B cell (primary cell): ENCODE measurements around the gene LYRM7. TPM values are rescaled to one million over a fixed set of nuclear protein-coding genes. Genes with fewer than 3 reads are reported as not detected.

Source experiments
- ATAC-seq: fragments of 200-7000 bp; cut with Tn5 transposase; one replicate; pipeline ENCODE4 v1.10.0; 2021; ENCODE audit warnings: low read depth, mild to moderate bottlenecking, moderate number of reproducible peaks, moderate library complexity
- CTCF ChIA-PET: fragments of 350-600 bp; sonication (Branson Sonifier 250); formaldehyde crosslinking; loops from one replicate; lab custom pipeline; 2021; ENCODE audit warnings: antibody characterized with exemption, inconsistent platforms; lab: Charles Lee
- POLR2A ChIA-PET: fragments of 350-600 bp; sonication (Branson Sonifier 250); formaldehyde crosslinking; loops from one replicate; lab custom pipeline; 2021; ENCODE audit warnings: antibody characterized with exemption; lab: Charles Lee
- DNase-seq: peaks from one replicate; pipeline ENCODE4 v3.0.0; 2013
- H2AFZ ChIP-seq: 2 replicates; pipeline ENCODE4 v1.6.1; 2012; ENCODE audit warnings: mild to moderate bottlenecking, low read depth, low read length; ENCODE audit not compliant: insufficient read depth, poor library complexity, severe bottlenecking
- H3K27ac ChIP-seq, 2 donors: 1 replicate in 1 of 2; 2 replicates in 1 of 2; pipeline ENCODE4 v1.5.1; 2012 to 2013; ENCODE audit warnings: low read length in 2 of 2, mild to moderate bottlenecking in 2 of 2, moderate library complexity in 1 of 2
- H3K27me3 ChIP-seq, 4 experiments: fragments of 200-600 bp in 1 of 4; sonication (generic) in 1 of 4; replicated peaks in 1 of 4; 1 replicate in 2 of 4; 2 replicates in 2 of 4; pipeline versions ENCODE4 v1.6.1 to v1.7.0; 2013 to 2016; ENCODE audit warnings: low read length in 3 of 4, mild to moderate bottlenecking in 2 of 4, mixed read lengths in 1 of 4, moderate library complexity in 1 of 4; ENCODE audit not compliant: insufficient read depth in 4 of 4, control insufficient read depth in 3 of 4; ENCODE audit errors: control extremely low read depth in 1 of 4
- H3K36me3 ChIP-seq, 2 experiments: replicated peaks in 1 of 2; 1 replicate in 1 of 2; 2 replicates in 1 of 2; pipeline versions ENCODE4 v1.6.1 to v1.7.1; 2013; ENCODE audit warnings: low read length in 1 of 2; ENCODE audit not compliant: insufficient read depth in 2 of 2, control insufficient read depth in 1 of 2; ENCODE audit errors: control extremely low read depth in 1 of 2, extremely low read depth in 1 of 2
- H3K4me1 ChIP-seq, 2 donors: fragments of 200-600 bp in 1 of 2; sonication (generic) in 1 of 2; 1 replicate in 1 of 2; 2 replicates in 1 of 2; pipeline versions ENCODE4 v1.5.1 to v1.6.1; 2013 to 2017; ENCODE audit warnings: low read length in 2 of 2; ENCODE audit not compliant: control insufficient read depth in 2 of 2, insufficient read depth in 2 of 2
- H3K4me2 ChIP-seq: replicated peaks from 2 replicates; pipeline ENCODE3; 2012; ENCODE audit warnings: mild to moderate bottlenecking, low read depth, low read length; ENCODE audit not compliant: poor library complexity, severe bottlenecking
- H3K4me3 ChIP-seq, 5 experiments: fragments of 200-600 bp in 1 of 5; sonication (generic) in 1 of 5; 1 replicate in 3 of 5; 2 replicates in 2 of 5; pipeline versions ENCODE4 v1.5.1 to v1.7.0; 2011 to 2016; ENCODE audit warnings: low read length in 4 of 5, mild to moderate bottlenecking in 4 of 5, low read depth in 2 of 5, control low read depth in 1 of 5, moderate library complexity in 1 of 5; ENCODE audit not compliant: insufficient read depth in 1 of 5; ENCODE audit errors: control extremely low read depth in 1 of 5, extremely low read depth in 1 of 5
- H3K79me2 ChIP-seq: fragments of 200-600 bp; sonication (generic); one replicate; pipeline ENCODE4 v1.6.0; 2016; ENCODE audit warnings: low read length; ENCODE audit not compliant: control insufficient read depth, insufficient read depth
- H3K9ac ChIP-seq: fragments of 200-600 bp; sonication (generic); 2 replicates; pipeline ENCODE4 v1.6.1; 2017; ENCODE audit warnings: mild to moderate bottlenecking, low read length, moderate library complexity
- H3K9me3 ChIP-seq, 3 donors: one replicate each; pipeline versions ENCODE4 v1.6.1 to v1.7.1; 2013; ENCODE audit warnings: low read length in 2 of 3; ENCODE audit not compliant: control insufficient read depth in 2 of 3, insufficient read depth in 1 of 3; ENCODE audit errors: control extremely low read depth in 1 of 3
- H4K20me1 ChIP-seq: 2 replicates; pipeline ENCODE4 v1.6.0; 2012; ENCODE audit warnings: mild to moderate bottlenecking, low read length; ENCODE audit not compliant: insufficient read depth, control insufficient read depth, poor library complexity, severe bottlenecking
- H3K27ac Mint-ChIP-seq: one replicate; pipeline ENCODE4 v1.8.0; 2021; ENCODE audit warnings: mixed read lengths
- H3K27me3 Mint-ChIP-seq: one replicate; pipeline ENCODE4 v1.8.0; 2021; ENCODE audit warnings: mixed read lengths
- H3K4me1 Mint-ChIP-seq: one replicate; pipeline ENCODE4 v1.8.0; 2021; ENCODE audit warnings: mixed read lengths
- H3K4me3 Mint-ChIP-seq: one replicate; pipeline ENCODE4 v1.8.0; 2021; ENCODE audit warnings: mixed read lengths
- H3K9me3 Mint-ChIP-seq: one replicate; pipeline ENCODE4 v1.8.0; 2022; ENCODE audit warnings: mixed read lengths; ENCODE audit not compliant: insufficient read depth
- EZH2 ChIP-seq: IDR thresholded peaks from 2 replicates; pipeline ENCODE4 v1.6.1; 2012; ENCODE audit warnings: borderline replicate concordance, low read depth, mild to moderate bottlenecking, moderate library complexity, low read length; ENCODE audit not compliant: insufficient read depth, poor library complexity, severe bottlenecking
- WGBS: methylation state at CpG from one replicate; pipeline ENCODE4 v1.1.5; 2013; ENCODE audit warnings: missing lambda C conversion rate; ENCODE audit not compliant: insufficient coverage; 5-methylcytosine and 5-hydroxymethylcytosine counted together
- intact Hi-C: fragments of 100-400 bp; cut with micrococcal nuclease; formaldehyde crosslinking; loops from one replicate; pipeline ENCODE4 v1.10.0; 2022
- polyA plus RNA-seq: library from polyadenylated mRNA; depleted of rRNA; stranded (reverse); fragments of >200 nt; gene quantifications from 2 replicates; pipeline ENCODE4 v1.2.3, GENCODE V29; 2012
- total RNA-seq, 2 donors: library from RNA; stranded (reverse); fragments of 120-200 nt in 1 of 2; gene quantifications; 1 replicate in 1 of 2; 2 replicates in 1 of 2; pipeline versions ENCODE4 v1.2.3 to v1.2.4, GENCODE V29; 2013 to 2022
- TF ChIP-seq, protein P1 (sequence below): fragments of 200-600 bp; IDR thresholded peaks from one replicate; pipeline ENCODE4 v1.8.0; 2022; ENCODE audit warnings: antibody characterized with exemption, mild to moderate bottlenecking

The LYRM7 gene
- total and polyA plus RNA-seq, 2 donors (not counting 1 experiment from before 2014, with no cell fraction given) = 2.7 to 12.3 TPM

GRCh38 chr5:131228646-131229045 is 57.9 kb downstream of the LYRM7 start:
- H3K4me3 Mint-ChIP-seq = no peak overlapping the region
- no peak overlapping the region for H3K27ac Mint-ChIP-seq

DNA sequence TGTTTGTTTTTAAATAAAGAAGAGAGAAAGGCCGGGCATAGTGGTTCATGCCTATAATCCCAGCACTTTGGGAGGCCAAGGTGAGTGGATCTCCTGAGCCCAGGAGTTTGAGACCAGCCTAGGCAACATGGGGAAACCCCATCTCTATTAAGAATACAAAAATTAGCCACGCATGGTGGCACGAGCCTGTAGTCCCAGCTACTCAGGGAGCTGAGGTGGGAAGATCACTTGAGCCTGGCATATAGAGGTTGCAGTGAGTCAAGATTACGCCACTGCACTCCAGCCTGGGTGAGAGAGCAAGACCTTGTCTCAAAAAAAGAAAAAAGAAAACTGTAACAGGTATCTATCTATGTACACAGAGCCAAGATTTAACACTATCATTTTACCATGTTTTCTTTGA is 58.9 kb downstream of the LYRM7 start:
- no peaks in the 10 kb centered on the region for H3K27me3 Mint-ChIP-seq
- WGBS = no CpG with 5 or more reads among the region's 4 CpGs
- TF ChIP-seq, protein P1, sequence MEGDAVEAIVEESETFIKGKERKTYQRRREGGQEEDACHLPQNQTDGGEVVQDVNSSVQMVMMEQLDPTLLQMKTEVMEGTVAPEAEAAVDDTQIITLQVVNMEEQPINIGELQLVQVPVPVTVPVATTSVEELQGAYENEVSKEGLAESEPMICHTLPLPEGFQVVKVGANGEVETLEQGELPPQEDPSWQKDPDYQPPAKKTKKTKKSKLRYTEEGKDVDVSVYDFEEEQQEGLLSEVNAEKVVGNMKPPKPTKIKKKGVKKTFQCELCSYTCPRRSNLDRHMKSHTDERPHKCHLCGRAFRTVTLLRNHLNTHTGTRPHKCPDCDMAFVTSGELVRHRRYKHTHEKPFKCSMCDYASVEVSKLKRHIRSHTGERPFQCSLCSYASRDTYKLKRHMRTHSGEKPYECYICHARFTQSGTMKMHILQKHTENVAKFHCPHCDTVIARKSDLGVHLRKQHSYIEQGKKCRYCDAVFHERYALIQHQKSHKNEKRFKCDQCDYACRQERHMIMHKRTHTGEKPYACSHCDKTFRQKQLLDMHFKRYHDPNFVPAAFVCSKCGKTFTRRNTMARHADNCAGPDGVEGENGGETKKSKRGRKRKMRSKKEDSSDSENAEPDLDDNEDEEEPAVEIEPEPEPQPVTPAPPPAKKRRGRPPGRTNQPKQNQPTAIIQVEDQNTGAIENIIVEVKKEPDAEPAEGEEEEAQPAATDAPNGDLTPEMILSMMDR = no peak
- TF ChIP-seq EZH2 = no peak
- Histone ChIP-seq H3K4me2 (no peak overlapping the region), H3K4me1 (peaks cover 27 to 34% of the 10 kb centered on the region in 2 donors), H3K4me3 (no peak overlapping the region), H4K20me1 (peaks cover 15% of the 10 kb centered on the region), H3K27me3 (no peaks in the 10 kb centered on the region), H3K36me3 (peaks cover 0 to 19% of the 10 kb centered on the region in 2 experiments), H3K9me3 (no peaks in the 10 kb centered on the region), H3K79me2 (peaks cover 83% of the 10 kb centered on the region), H3K9ac (no peak overlapping the region), H2AFZ (no peak overlapping the region), H3K27ac (peak overlapping the region in 1 of 2 donors; percentile 56)
- intact Hi-C loops = no loop called here
- CTCF ChIA-PET = interaction anchor here (1.4 kb wide), 1 partner anchor 35 kb away, joined by 3 read pairs; the partner anchor contains the start of gene CDC42SE2
- DNase-seq = peak; percentile 26
- H3K4me1 Mint-ChIP-seq = peaks cover 23% of the 10 kb centered on the region
- ATAC-seq = peak; percentile 28
- POLR2A ChIA-PET = interaction anchor here (1.0 kb wide), 1 partner anchor 35 kb away, joined by 3 read pairs; no protein-coding TSS in a partner anchor
- H3K27ac Mint-ChIP-seq = peak overlapping the region; percentile 65
- H3K9me3 Mint-ChIP-seq = no peaks in the 10 kb centered on the region
- peak overlapping the region; percentile 48 for H3K4me3 Mint-ChIP-seq

More at GRCh38 chr5:131228646-131229045, 57.9 kb downstream of the LYRM7 start:
- H3K27ac ChIP-seq = peak overlapping the region in 1 of 2 donors; percentile 64
- H3K27me3 Mint-ChIP-seq = no peaks in the 10 kb centered on the region
- no peak for TF ChIP-seq EZH2
- TF ChIP-seq, protein P1 = no peak
- H3K9ac ChIP-seq = no peak overlapping the region
- H3K9me3 Mint-ChIP-seq = no peaks in the 10 kb centered on the region
- ChIA-PET CTCF (interaction anchor here (0.7 to 1.4 kb wide), 3 partner anchors 20 to 36 kb away, joined by 3 read pairs; partner anchors contain the start of gene CDC42SE2), POLR2A (interaction anchor here (1.0 kb wide), 1 partner anchor 36 kb away, joined by 3 read pairs; no protein-coding TSS in a partner anchor)
- peaks cover 0 to 17% of the 10 kb centered on the region in 2 experiments for H3K36me3 ChIP-seq
- ATAC-seq (no peak), DNase-seq (no peak)
- 67% methylated on average over 1 of the region's 1 CpG for WGBS
- H3K27me3 ChIP-seq = no peaks in the 10 kb centered on the region
- H3K4me1 ChIP-seq = peaks cover 37 to 44% of the 10 kb centered on the region in 2 donors
- H3K4me1 Mint-ChIP-seq = peaks cover 23% of the 10 kb centered on the region
- H2AFZ ChIP-seq = no peak overlapping the region
- peaks cover 18% of the 10 kb centered on the region for H4K20me1 ChIP-seq
- peaks cover 91% of the 10 kb centered on the region for H3K79me2 ChIP-seq
- no peaks in the 10 kb centered on the region for H3K9me3 ChIP-seq
- no peak overlapping the region for H3K4me3 ChIP-seq
- no peak overlapping the region for H3K4me2 ChIP-seq
- intact Hi-C loops = no loop called here
